Mesodermal cell (in vitro differentiated cells): Measurements from ENCODE around the gene FAAH.

Experiments
- H3K27ac ChIP-seq: 2 replicates; pipeline ENCODE4 v1.7.0; 2013; ENCODE audit warnings: mild to moderate bottlenecking, low read depth, low read length, moderate library complexity; ENCODE audit not compliant: severe bottlenecking
- H3K36me3 ChIP-seq: 2 replicates; pipeline ENCODE4 v1.7.1; 2013; ENCODE audit warnings: mild to moderate bottlenecking, low read length, moderate library complexity; ENCODE audit not compliant: control insufficient read depth, insufficient read depth
- H3K4me1 ChIP-seq: one replicate; pipeline ENCODE4 v1.7.1; 2013; ENCODE audit warnings: mild to moderate bottlenecking, low read length; ENCODE audit not compliant: insufficient read depth, control insufficient read depth, poor library complexity, severe bottlenecking
- H3K4me3 ChIP-seq: 2 replicates; pipeline ENCODE4 v1.7.0; 2013; ENCODE audit warnings: low read length, control low read depth, mild to moderate bottlenecking; ENCODE audit not compliant: insufficient read depth, poor library complexity, severe bottlenecking; ENCODE audit errors: extremely low read depth
- H3K9me3 ChIP-seq: 2 replicates; pipeline ENCODE4 v1.7.1; 2013; ENCODE audit warnings: mild to moderate bottlenecking, low read length, moderate library complexity; ENCODE audit not compliant: control insufficient read depth
- WGBS, 2 experiments: methylation state at CpG; one replicate each; pipeline ENCODE4 v1.1.5; 2013; ENCODE audit warnings: missing lambda C conversion rate in 2 of 2; ENCODE audit not compliant: insufficient coverage in 2 of 2; 5-methylcytosine and 5-hydroxymethylcytosine counted together

The FAAH gene

GRCh38 chr1:46461017-46461808 is 67.1 kb downstream of the FAAH start:
- H3K9me3 ChIP-seq, result no peaks in the 10 kb centered on the region
- peaks cover 4% of the 10 kb centered on the region for H3K4me1 ChIP-seq
- no peak overlapping the region for H3K27ac ChIP-seq
- WGBS, 2 experiments, result 74 to 80% methylated on average over 8 to 10 of the region's 11 CpGs
- no peak overlapping the region for H3K4me3 ChIP-seq
- no peaks in the 10 kb centered on the region for H3K36me3 ChIP-seq

GRCh38 chr1:46461809-46462448 is 67.8 kb downstream of the FAAH start:
- 38% methylated on average over 5 of the region's 5 CpGs; no CpG with 5 or more reads in 1 of the 2 experiments for WGBS, 2 experiments
- H3K4me1 ChIP-seq, result peaks cover 4% of the 10 kb centered on the region
- H3K9me3 ChIP-seq, result no peaks in the 10 kb centered on the region
- no peaks in the 10 kb centered on the region for H3K36me3 ChIP-seq
- H3K4me3 ChIP-seq, result no peak overlapping the region
- H3K27ac ChIP-seq, result no peak overlapping the region
